GM11168 (cell line): ENCODE measurements around the gene NKAIN4.

Experiments used
- in situ Hi-C: fragments of 300-500 bp; cut with MboI; formaldehyde crosslinking; loops from one replicate; pipeline ENCODE4 v1.12.0; 2022; ENCODE audit warnings: low sequenced_read_pairs; ENCODE audit not compliant: unreplicated experiment

Gene NKAIN4

GRCh38 chr20:63288581-63289251 lies 34.5 kb upstream of the NKAIN4 start:
- in situ Hi-C loops = no loop called here

DNA sequence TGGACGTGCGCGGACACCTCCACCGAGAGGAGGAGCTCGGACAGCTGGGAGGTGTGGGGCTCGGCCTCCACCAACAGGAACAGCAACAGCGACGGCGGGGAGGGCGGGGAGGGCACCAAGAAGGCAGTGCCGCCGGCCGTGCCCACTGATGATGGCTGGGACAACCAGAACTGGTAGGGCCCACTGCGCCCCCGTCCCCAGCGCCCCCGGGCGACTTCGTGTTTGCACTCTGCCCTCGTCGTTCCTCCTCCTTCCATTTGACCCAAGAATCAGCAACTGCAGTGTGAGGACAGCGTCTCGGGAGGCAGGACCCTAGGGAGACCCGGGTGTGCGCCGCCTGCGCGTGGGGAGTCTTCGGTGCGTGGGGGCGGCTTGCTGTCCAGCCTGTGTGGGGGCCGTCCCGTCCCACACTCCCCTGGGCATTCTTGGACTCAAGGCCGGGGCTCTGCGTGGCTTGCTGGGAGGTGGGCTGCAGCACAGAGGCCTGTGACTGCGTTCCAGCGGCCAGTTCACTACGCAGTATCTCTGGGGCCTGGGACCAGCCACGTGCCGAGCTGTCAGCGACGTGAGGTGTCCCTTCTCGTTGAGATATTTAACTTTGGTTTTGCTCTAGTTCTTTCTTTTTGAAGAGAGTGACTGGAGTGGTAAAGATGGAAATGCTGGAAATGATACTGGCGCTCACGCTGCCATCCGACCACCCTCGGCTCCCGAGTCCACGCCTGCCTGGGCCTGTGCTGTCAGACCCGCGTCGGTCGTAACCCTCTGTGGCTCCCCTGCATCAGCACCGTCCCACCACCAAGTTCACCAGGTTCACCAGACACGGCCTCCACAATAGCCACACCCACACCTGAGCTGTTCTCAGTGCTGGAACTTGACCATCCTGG lies 33.7 kb upstream of the NKAIN4 start:
- in situ Hi-C loops = no loop called here

GRCh38 chr20:63286781-63287696 lies 32.8 kb upstream of the NKAIN4 start:
- in situ Hi-C loops = no loop called here

DNA sequence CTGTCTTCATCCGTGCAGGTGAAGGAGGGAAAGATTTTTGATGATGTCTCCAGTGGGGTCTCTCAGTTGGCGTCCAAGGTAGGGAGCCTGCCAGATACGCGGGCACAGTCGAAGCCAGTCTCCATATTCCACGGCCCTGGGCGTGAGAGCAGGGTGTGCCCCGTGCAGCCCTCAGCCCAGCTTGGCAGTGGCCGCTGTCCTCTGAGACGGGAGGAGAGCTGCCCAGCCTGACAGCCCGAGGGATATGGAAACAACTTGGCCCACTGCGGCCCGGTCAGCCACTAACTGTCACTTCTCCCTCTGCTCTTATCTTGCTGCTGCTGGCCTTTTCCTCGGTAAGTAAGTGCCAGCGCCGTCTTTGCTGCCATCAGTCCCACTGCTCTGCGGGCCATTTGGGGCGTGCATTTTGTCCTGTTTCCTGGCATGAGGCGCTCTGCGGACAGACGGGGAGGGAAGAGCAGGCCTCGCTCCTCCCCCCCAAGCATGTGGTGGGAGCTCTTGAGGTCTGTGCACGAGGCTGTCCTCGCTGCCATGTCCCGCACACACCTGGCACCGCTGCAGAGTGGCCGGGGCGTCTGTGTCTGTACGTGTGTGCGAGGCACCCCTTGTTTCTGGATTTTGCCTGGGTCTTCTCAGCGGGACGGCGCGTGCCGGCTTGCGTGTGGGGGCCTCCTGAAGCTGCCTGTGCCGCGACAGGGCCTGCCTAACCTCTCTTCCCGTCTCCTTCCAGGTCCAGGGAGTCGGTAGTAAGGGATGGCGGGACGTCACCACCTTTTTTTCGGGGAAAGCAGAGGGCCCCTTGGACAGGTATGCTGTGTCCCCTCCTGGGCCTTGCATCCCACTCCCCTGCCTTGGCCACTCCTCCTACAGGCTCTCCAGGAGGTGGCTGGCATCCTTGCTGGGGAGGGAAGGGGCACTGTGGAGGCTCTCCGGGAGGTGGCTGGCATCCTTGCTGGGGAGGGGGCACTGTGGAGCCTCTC lies 31.7 kb upstream of the NKAIN4 start:
- in situ Hi-C loops = no loop called here

- in situ Hi-C loops = no loop called here
These were observed 30.8 kb upstream of the NKAIN4 start for GRCh38 chr20:63284981-63285524.

GRCh38 chr20:63284544-63284949 lies 30.3 kb upstream of the NKAIN4 start:
- in situ Hi-C loops = no loop called here

- in situ Hi-C loops = no loop called here
These were observed 29.8 kb upstream of the NKAIN4 start for GRCh38 chr20:63284083-63284440.

- in situ Hi-C loops = no loop called here
These were observed 29.3 kb upstream of the NKAIN4 start for GRCh38 chr20:63283397-63284082.

DNA sequence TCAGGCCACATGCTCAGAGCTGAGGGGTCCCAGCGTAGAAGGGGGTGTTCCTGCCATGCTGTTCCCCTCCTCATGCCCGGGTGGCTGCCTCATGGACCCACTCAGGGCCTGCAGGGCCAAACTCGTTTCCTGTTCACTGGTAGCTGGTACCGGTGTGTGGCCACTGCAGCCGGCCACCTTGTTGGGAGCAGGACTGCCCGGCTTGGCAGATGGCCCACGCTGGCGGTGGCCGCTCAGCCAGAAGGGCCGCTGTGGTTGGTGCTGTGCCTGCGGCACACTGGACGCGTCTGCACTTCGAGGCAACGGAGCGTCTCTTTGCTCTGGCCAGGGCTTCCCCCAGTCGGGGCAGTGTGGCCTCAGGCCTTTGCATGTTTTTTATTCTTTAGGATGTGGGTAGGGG lies 28.7 kb upstream of the NKAIN4 start:
- in situ Hi-C loops = no loop called here

DNA sequence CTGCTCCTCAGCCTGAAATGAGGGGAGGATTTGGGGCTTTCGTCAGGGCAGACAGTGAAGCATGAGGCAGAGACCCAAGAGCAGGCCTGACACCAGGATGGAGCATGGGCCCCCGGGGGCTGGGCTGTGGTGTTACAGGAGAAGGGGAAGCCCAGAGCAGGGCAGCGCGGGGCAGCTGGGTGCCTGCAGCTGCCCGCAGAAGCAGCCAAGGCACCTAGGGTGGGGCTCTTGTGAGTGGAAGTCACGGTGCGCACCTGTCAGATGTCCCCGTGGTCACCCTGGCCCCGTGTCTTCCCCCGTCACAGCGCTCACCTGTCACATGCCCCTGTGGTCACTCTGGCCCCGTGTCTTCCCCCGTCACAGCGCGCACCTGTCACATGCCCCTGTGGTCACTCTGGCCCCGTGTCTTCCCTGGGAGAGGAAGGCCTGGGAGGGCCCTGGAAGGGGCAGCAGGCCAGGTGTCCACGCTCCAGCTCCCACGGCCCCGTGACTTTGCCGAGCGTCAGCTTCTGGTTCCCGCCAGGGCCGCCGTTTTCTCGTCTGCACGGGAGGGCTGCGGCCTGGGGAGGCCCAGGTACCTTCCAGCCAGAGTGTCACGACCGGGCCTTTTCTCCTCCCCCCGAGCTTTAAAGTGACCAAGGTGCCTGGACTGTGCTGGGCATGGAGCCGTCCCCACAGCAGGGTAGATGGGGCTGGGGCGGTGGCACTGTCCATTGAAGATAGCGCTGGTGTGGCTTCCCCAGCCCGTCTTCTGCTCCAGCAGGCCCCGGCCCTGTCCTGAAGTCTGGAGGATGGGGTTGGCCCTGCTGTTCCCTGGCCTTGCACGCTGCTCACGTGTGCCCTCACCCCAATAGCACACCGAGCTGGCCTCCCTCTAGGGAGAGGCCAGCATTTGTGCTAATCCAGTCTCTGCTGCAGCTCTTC lies 27.7 kb upstream of the NKAIN4 start:
- in situ Hi-C loops = no loop called here

DNA sequence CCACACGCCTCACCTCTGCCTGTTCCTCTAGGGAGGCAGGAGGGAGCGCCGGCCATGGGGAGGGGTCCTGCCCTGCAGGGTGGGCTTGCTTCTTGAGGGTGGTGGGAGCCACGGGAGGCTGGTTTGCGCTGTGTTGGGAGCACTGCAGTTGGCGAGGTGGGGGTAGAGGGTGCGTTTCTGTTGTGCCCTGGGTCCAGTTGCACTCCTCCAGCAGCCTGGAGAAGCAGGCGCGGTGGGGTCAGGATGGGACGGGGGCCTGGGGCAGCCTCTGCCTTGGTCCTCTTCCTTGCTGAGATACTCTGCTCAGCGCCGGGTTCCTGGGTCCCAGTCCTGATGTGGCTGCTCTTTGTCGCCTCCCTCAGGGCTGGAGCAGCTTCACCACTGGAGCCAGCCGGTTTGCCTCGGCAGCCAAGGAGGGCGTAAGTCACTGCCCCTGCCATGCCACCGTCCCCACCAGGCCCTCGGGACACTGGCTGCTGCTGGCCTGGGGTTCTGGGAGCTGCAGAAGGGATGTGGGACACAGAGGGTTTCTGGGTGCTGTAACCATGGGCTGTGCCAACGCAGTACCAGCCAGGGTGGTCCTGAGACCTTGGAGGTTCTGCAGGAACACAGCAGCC lies 26.8 kb upstream of the NKAIN4 start:
- in situ Hi-C loops = no loop called here

GRCh38 chr20:63280371-63280770 lies 26.1 kb upstream of the NKAIN4 start:
- in situ Hi-C loops = no loop called here

GRCh38 chr20:63279931-63280330 lies 25.7 kb upstream of the NKAIN4 start:
- in situ Hi-C loops = no loop called here

- in situ Hi-C loops = no loop called here
These were observed 24.4 kb upstream of the NKAIN4 start for GRCh38 chr20:63278661-63279060.

GRCh38 chr20:63277466-63278272 lies 23.4 kb upstream of the NKAIN4 start:
- in situ Hi-C loops = no loop called here

GRCh38 chr20:63276956-63277355 lies 22.7 kb upstream of the NKAIN4 start:
- in situ Hi-C loops = no loop called here
